Measurements from ENCODE around the gene GARNL3.

DNA sequence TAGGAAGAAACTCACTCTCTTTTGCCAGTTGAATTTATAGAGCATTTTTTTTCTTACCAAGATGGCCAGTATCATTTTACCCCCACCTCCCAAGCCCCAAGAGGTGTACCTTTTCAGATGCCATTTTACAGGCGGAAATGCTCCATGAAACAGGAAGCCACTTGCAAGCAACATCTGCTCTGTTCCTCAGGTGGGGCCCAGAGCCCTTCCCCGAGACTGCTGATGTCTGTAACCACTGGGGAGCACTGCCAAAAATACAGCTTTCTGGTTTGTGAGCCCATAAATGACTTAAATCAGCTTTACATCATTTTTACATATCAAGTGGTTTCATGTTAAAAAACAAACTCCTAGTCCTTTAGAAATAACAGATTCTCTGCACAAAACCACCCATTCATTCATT lies 42.9 kb upstream of the GARNL3 start:
- TF ChIP-seq, protein P1, sequence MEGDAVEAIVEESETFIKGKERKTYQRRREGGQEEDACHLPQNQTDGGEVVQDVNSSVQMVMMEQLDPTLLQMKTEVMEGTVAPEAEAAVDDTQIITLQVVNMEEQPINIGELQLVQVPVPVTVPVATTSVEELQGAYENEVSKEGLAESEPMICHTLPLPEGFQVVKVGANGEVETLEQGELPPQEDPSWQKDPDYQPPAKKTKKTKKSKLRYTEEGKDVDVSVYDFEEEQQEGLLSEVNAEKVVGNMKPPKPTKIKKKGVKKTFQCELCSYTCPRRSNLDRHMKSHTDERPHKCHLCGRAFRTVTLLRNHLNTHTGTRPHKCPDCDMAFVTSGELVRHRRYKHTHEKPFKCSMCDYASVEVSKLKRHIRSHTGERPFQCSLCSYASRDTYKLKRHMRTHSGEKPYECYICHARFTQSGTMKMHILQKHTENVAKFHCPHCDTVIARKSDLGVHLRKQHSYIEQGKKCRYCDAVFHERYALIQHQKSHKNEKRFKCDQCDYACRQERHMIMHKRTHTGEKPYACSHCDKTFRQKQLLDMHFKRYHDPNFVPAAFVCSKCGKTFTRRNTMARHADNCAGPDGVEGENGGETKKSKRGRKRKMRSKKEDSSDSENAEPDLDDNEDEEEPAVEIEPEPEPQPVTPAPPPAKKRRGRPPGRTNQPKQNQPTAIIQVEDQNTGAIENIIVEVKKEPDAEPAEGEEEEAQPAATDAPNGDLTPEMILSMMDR (IDR thresholded peaks at IDR 0.05): no peak
- TF ChIP-seq POLR2A (IDR thresholded peaks at IDR 0.05) (no peak), POLR2AphosphoS5 (IDR thresholded peaks at IDR 0.05) (no peak)
